Stimulated activated naive CD4-positive, alpha-beta T cell (primary cell): ENCODE measurements around the gene SRGAP3.

Experiments
- DNase-seq, 6 experiments: peaks; one replicate each; lab custom pipeline; 2025; lab: John Stamatoyannopoulos, UW

SRGAP3 gene

DNA sequence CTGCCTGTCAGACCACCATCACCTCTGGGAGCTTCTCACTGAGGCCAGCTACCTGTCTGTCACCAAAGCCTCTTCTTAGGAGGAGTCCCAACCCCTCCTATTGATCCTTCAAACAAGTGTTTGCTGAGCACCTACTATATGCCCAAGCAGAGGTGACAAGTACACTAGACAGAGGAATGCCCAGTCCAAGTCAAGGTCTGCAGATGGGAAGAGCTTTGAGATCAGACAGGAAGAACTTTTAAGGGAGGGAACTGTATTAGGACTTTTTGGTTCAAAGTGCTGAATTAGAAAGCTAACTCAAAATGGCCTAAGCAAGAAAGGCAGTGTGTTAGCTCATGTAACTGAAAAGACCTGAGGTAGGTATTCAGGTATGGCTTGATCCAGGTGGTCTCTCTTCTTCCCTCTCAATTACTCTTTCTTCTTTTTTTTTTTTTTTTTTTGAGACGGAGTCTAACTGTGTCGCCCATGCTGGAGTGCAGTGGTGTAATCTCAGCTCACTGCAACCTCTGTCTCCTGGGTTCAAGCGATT, 282.6 kb downstream of the SRGAP3 start:
- DNase-seq, result no peak

GRCh38 chr3:8966150-8966819, 283.2 kb downstream of the SRGAP3 start:
- DNase-seq, result no peak

GRCh38 chr3:8964436-8965370, 284.7 kb downstream of the SRGAP3 start:
- no peak for DNase-seq

DNA sequence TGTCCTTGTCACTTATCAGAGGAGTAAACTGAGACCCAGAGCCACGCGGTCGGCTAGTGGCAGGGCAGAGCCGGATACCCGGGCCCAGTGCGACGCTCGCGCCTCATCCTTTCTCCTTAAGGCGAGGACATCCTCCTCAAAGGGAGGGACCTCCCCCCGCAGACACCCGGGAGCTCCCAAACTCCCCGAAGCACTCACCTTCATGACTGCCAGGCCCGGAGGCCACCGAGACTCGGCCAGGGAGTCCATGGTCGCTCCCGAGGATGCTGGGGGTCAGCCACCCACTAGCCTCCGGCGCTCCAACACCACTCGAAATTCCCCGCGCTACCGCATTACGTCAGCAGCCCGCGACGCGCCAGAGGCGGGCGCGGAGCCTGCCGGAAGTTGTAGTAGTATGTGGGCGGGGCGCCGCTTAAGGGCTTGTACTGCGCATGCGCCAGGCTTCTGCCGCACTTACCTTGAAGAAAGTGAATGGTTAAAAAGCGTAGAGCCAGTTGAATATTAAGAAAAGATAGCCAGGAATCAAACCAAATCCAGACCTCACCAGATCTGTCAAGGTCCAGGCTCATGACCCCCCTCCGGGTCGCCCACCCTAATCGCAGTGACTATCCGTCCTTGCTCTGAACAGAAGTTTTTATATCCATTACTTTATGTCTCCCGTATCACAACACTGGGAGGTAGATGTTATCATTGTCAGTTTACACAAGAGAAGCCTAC, 286.2 kb downstream of the SRGAP3 start, which contains the start of gene RAD18:
Gene RAD18 (minus strand): TSS at position 336 of the 717 bp plus-strand sequence. CDS start 87 bp downstream, at position 249.
- DNase-seq, result peak; percentile 86 to 95 (median 90)

GRCh38 chr3:8962226-8962861, 287.1 kb downstream of the SRGAP3 start:
- no peak for DNase-seq

- no peak for DNase-seq
These were observed 289.8 kb downstream of the SRGAP3 start for GRCh38 chr3:8959668-8960067.

- DNase-seq, result no peak
These were observed 294.3 kb downstream of the SRGAP3 start for GRCh38 chr3:8954938-8955763.

- no peak for DNase-seq
These were observed 296.1 kb downstream of the SRGAP3 start for GRCh38 chr3:8953313-8953712.

DNA sequence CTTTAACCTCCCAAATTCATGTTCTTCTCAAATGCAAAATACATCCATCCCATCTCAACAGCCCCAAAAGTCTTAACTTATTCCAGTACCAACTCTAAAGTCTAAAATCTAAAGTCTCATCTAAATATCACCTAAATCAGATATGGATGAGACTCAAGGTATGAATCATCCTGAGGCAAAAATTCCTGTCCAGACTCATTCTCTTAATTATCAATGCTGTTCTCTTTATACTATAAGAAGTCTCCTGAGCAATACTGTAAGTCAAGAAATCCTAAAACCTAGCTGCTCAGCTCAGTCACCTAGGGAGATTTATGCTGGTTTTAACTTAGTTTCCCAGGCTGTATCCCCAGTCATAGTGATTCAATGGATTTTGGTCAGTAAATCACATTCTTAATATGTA, 297.3 kb downstream of the SRGAP3 start:
- no peak for DNase-seq

DNA sequence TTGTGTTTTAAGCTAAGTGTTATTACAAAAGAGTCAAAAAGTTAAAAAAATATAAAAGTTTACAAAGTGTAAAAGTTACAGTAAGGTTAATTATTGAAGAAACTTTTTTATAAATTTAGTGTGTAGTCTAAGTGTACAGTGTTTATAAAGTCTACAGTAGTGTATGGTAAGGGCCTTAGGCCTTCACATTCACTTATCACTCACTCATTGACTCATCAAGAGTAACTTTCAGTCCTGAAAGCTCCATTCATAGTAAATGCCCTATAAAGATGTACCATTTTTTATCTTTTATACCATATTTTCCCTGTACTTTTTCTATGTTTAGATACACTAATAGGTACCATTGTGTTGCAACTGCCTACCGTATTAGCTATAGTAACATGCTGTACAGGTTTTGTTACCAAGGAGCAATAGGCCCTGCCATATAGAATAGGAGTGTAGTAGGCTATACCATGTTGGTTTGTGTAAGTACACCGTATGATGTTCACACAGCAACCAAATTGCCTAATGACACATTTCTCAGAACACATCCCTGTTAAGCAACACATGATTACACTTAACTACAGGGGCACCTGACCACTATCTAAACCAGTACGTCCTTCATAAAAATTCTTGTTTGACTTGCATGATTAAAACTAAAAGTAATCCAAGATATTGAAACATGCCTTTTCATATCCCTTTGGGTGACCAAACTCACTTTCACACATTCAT, 303.4 kb downstream of the SRGAP3 start:
- DNase-seq, result no peak

DNA sequence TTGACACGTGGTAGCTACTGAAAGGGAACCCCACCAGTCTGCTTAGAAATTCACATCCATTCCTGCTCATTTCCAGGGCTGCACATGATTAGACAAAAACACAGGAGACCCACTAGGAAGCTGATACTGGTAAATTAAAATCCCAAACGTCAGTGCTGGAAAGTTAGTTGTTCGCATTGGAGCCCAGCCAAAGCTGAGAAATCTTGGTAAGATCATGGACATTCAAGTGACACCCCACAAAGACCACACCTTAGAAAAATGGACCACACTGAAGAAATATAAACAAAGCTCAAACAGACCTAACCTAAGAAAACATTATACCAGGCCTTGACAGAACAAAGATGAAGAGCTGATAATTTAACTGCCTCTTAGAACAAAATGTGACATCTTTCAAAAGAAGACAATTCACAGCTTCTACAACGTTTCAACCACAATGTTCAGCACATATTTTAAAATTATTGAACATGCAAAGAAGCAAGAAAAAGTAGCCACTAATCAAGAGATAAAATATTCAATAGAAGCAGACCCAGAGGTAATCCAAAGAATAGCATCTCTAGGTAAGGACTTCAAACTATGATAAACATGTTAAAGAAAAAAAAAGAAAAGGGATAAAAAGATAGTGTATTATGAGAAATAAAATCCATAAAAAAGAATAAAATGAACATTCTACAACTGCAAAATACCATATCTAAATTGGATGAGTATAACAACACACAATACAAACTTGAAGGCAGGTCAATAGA, 306.5 kb downstream of the SRGAP3 start:
- DNase-seq, result no peak

DNA sequence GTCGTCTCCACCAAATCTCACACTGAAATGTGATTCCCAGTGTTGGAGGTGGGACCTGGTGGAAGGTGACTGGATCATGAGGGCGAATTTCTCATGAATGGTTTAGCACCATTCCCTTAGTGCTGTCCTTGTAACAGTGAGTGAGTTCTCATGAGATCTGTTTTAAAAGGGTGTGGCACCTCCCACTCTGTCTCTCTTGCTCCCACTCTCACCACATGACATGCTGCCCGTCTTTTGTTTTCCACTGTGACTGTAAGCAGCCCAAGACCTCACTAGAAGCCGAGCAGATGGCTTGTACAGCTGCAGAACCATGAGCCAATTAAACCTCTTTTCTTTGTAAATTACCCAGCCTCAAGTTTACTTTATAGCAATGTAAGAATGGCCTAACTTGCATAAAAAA, 307.3 kb downstream of the SRGAP3 start:
- no peak for DNase-seq

DNA sequence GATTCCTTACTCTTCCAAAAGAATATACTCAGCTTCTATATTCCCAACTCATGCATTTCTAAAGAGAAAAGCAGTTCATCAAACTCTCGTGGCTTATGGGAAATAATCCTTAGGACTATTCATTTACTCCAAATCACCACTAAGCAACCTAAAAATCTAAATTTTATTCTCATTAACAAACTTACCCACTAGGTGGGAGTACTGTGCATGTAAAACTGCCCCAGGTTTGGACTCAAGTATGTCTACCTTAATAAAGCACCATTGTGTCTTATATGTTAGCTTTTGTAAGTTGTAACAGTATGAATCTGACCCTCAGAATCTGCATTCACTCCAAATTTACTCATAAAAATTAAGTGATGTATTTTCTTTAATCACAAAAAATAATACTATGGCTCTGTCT, 311.4 kb downstream of the SRGAP3 start:
- DNase-seq, result no peak

DNA sequence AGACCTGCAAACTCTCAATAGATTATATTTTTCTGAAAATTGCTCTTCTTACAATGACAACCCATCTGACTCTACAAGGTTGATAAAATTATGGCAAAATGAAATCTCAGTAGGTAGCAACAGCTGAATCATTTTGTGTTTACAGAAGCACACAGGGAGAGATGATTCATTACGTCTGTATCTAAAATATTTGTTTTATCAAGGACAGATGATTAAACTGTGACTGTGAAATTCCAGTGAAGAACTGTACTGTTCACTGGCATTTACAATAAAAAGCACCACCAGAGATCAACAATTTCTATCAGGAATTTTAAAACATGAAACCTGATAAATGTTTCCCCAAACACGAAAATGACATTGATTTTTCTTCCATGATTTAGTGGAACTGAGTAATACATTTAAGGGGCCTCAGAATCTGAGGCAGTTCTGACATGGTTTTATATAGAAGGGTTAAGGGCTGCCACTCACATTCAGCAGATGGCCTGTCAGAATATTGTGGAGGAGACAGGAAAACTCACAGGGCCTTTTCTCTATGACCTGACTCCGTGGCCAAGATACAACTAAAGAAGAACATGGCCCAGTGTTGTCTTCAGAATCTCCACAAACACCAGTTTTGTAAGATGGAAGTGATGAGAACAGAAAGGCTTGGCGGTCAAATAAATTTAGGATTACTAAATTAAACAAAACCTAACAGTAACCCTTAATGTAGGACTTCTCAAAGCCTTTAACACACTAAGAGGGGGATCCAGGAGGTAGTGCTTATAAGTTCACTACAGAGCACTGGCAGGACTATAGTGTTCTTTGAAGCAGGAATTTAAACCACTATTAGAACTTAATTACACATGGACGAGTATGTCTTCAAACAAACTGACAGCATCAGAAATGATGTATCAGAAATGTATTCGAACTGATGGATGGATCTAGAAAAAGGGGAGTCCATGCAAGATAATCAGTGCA, 312.1 kb downstream of the SRGAP3 start:
- DNase-seq, result no peak

DNA sequence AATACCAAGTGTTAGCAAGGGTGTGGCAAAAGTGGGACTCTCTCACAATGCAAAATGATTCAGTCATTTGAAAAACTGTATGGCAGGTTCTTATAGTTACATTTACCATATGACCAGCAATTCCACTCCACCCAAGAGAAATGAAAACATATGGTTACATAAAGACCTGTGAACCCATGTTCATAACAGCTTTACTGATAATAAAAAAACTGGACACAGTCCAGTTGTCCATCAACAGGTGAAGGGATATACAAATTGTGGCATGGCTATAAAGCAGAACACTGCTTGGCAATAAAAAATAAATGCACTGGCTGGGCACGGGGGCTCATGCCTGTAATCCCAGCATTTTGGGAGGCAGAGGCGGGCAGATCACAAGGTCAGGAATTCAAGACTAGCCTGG, 316.9 kb downstream of the SRGAP3 start:
- no peak for DNase-seq

DNA sequence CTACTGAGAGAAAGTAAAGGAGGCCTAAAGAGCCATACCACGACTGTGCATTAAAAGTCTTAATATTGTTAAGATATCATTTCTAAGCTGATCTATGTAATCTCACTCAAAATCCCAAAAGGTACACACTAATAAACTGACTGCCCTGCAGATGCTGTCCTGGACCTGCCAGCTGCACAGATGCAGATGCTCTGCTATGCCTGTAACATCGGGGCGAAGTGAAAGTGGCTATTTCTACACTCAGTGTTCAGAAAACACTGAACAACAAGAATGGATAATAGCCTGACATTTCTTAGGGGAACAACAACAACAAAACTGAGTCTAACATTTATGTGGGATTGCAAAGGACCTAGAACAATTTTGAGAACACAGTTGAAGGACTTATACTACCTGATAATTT, 318.1 kb downstream of the SRGAP3 start:
- no peak for DNase-seq
